ENCODE results near the gene NUDC. TPM values are rescaled to one million over a fixed set of nuclear protein-coding genes. Genes with fewer than 3 reads are reported as not detected.

The NUDC gene
- total and polyA plus RNA-seq, 2 of the 13 experiments (the other 11 are each of a cell fraction or from before 2014, with no cell fraction given) = 34.7 to 104 TPM

GRCh38 chr1:26965213-26965612, 43.7 kb downstream of the NUDC start:
- no peak for FAIRE-seq
- WGBS (ENCODE audit: low lambda C conversion rate) = 78% methylated on average over 6 of the region's 6 CpGs
- TF ChIP-seq ZNF766 (CRISPR knock-in tag; IDR thresholded peaks at IDR 0.05; ENCODE audit: borderline replicate concordance) (no peak), ZNF367 (CRISPR knock-in tag; IDR thresholded peaks at IDR 0.05; ENCODE audit: borderline replicate concordance) (no peak), ZSCAN5A (CRISPR knock-in tag; IDR thresholded peaks at IDR 0.05; ENCODE audit: borderline replicate concordance) (no peak), ZNF333 (CRISPR knock-in tag; IDR thresholded peaks at IDR 0.05; ENCODE audit: borderline replicate concordance) (no peak), ZNF446 (CRISPR knock-in tag; IDR thresholded peaks at IDR 0.05) (no peak), CHD2 (IDR thresholded peaks at IDR 0.05; ENCODE audit: low read depth, low read length) (no peak), MEIS2 (CRISPR knock-in tag; IDR thresholded peaks at IDR 0.05) (no peak), ZFP62 (CRISPR knock-in tag; IDR thresholded peaks at IDR 0.05) (no peak), ZNF709 (CRISPR knock-in tag; IDR thresholded peaks at IDR 0.05) (no peak), ZNF597 (CRISPR knock-in tag; IDR thresholded peaks at IDR 0.05) (no peak)
- TF ChIP-seq, protein P1, sequence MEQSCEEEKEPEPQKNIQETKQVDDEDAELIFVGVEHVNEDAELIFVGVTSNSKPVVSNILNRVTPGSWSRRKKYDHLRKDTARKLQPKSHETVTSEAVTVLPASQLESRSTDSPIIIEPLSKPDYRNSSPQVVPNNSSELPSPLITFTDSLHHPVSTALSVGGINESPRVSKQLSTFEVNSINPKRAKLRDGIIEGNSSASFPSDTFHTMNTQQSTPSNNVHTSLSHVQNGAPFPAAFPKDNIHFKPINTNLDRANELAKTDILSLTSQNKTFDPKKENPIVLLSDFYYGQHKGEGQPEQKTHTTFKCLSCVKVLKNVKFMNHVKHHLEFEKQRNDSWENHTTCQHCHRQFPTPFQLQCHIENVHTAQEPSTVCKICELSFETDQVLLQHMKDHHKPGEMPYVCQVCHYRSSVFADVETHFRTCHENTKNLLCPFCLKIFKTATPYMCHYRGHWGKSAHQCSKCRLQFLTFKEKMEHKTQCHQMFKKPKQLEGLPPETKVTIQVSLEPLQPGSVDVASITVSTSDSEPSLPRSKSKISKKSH (CRISPR knock-in tag; IDR thresholded peaks at IDR 0.05; ENCODE audit: borderline replicate concordance) = no peak
- no peak overlapping the region for H2AFZ ChIP-seq (ENCODE audit: low read length)
- no peak overlapping the region for H3K4me2 ChIP-seq (ENCODE audit: low read depth, low read length)
- no peak overlapping the region for H3K27ac ChIP-seq (ENCODE audit: extremely low read length, insufficient read depth, low read length)
- no peak overlapping the region for H3K4me3 ChIP-seq (replicated peaks in 1 of 3; ENCODE audit: insufficient read depth in 1 of 3, low read depth in 2 of 3, low read length in 3 of 3)
- DNase-seq (ENCODE audit: low spot score) = no peak
- H4K20me1 ChIP-seq (ENCODE audit: insufficient read depth, low read length) = no peaks in the 10 kb centered on the region
- H3K36me3 ChIP-seq (replicated peaks in 1 of 2; ENCODE audit: control insufficient read depth in 1 of 2, insufficient read depth in 2 of 2, low read length in 2 of 2) = no peaks in the 10 kb centered on the region
- no peak overlapping the region for H3K9ac ChIP-seq (ENCODE audit: insufficient read depth, low read depth, low read length)
- in situ Hi-C loops (cut with HindIII; ENCODE audit: extremely low pct_ligation_motif_present, low pct_unique_long_range_greater_than_20kb) = loop anchor here (5.0 kb wide), 1 partner anchor 132 kb away; no protein-coding TSS in a partner anchor
- H3K9me3 ChIP-seq (ENCODE audit: low read length) = no peaks in the 10 kb centered on the region
- ChIA-PET CTCF (ENCODE audit: low intra/inter-chr PET ratio, low total read pairs) (no interaction called here), POLR2A (no interaction called here)
- H3K79me2 ChIP-seq (ENCODE audit: insufficient read depth, low read length) = no peaks in the 10 kb centered on the region
- ATAC-seq = no peak
- intact Hi-C loops (cut with micrococcal nuclease; ENCODE audit: unreplicated experiment) = loop anchor here (10.0 kb wide), 2 partner anchors 80 to 130 kb away; no protein-coding TSS in a partner anchor
- peaks cover 96% of the 10 kb centered on the region for H3K4me1 ChIP-seq (ENCODE audit: insufficient read depth, low read length)
- H3K27me3 ChIP-seq (ENCODE audit: control insufficient read depth in 1 of 2, insufficient read depth in 2 of 2, low read length in 2 of 2) = 0 out of 5 replicates have a peak, but pooled peaks cover 0 to 4% of the 10 kb centered on the region in 2 experiments
- BruUV-seq (replicated peaks) = no TSS peak

All from HepG2 (cell line).